ENCODE results near the gene TIAL1.

TIAL1 gene

DNA sequence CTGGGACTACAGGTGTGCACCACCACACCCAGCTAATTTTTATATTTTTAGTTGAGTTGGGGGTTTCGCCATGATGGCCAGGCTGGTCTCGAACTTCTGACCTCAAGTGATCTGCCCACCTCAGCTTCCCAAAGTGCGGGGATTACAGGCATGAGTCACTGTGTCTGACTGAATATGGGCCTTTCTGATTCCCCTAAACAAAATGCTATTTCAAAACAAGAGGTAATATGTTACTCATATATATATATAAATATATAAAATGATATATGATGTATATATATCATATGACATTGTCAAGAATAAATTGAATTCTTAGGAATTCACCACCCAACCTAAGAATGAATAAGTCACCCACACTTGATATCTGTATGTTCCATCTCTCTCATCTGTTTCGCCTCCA is 12.8 kb upstream of the TIAL1 start:
- no peak overlapping the region for H3K27ac ChIP-seq (ENCODE audit: low read depth, low read length)
- no peak overlapping the region for H3K9ac ChIP-seq (ENCODE audit: low read length)
- H3K36me3 ChIP-seq (ENCODE audit: insufficient read depth, low read length), result no peaks in the 10 kb centered on the region
- no peak overlapping the region for H3K4me3 ChIP-seq (ENCODE audit: low read depth in 1 of 2, low read length in 2 of 2)
- H3K27me3 ChIP-seq (ENCODE audit: control insufficient read depth in 1 of 2, insufficient read depth in 2 of 2, low read length in 2 of 2), result no peaks in the 10 kb centered on the region
- H3K4me1 ChIP-seq (ENCODE audit: insufficient read depth, low read length), result no peaks in the 10 kb centered on the region
- no peaks in the 10 kb centered on the region for H3K9me3 ChIP-seq (ENCODE audit: low read length)

DNA sequence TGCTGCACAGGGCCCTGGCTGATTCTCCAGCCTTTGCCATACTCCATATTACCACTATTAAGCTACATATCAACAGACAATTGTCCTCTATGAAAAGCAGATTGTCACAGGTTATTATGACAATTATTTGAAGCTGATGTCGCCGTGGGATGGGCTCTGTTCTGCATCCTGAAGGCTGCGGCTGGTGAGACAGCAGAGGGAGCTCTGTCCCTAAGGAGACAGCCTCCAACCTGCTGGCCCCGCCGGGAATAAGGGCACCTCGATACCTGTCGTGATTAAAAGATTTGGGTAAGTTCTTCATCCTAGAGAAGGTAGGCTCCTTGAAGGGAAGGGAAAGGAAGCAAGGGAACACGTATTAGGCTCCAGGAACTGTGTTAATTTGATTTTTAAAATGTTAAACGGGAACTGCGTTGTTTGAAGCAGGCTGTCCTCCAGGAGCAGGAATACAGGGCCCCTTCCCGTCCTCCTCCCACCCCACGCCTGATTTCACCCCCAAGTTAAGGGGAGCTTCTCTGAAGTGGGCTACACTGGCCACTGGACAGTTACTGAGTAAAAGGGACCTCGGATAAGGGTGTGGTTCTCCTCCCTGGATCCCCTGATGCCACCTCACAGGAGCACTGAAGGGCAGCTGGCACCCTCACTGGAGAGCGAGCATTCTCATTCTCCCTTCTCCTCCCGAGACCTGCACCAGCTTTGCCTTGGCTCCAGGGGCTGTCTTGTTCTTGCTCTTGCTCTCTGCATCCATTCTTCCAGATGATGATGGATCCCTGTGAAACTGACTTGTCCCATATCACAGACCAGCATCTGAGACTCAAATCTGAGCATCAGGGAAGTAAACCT is 11.8 kb upstream of the TIAL1 start:
- no peaks in the 10 kb centered on the region for H3K27me3 ChIP-seq (ENCODE audit: control insufficient read depth in 1 of 2, insufficient read depth in 2 of 2, low read length in 2 of 2)
- H3K4me1 ChIP-seq (ENCODE audit: insufficient read depth, low read length), result no peaks in the 10 kb centered on the region
- no peaks in the 10 kb centered on the region for H3K36me3 ChIP-seq (ENCODE audit: insufficient read depth, low read length)
- H3K9me3 ChIP-seq (ENCODE audit: low read length), result no peaks in the 10 kb centered on the region
- H3K9ac ChIP-seq (ENCODE audit: low read length), result no peak overlapping the region
- H3K4me3 ChIP-seq (ENCODE audit: low read depth in 1 of 2, low read length in 2 of 2), result peak overlapping the region in 1 of 2 donors; percentile 28
- H3K27ac ChIP-seq (ENCODE audit: low read depth, low read length), result no peak overlapping the region

DNA sequence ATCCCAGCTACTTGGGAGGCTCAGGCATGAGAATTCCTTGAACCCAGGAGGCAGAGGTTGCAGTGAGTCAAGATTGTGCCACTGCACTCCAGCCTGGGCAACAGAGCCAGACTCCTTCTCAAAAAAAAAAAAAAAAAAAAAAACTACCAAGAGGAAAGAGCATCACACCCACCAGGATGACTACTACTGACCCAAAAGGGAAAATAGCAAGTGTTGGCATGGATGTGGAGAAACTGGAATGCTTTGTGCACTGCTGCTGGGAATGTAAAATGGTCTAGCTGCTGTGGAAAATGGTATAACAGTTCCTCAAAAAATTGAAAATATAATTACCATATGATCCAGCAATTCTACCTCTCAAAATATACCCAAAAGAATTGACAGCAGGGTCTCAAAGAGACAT is 7.7 kb upstream of the TIAL1 start:
- no peaks in the 10 kb centered on the region for H3K27me3 ChIP-seq (ENCODE audit: control insufficient read depth in 1 of 2, insufficient read depth in 2 of 2, low read length in 2 of 2)
- H3K27ac ChIP-seq (ENCODE audit: low read depth, low read length), result no peak overlapping the region
- H3K9ac ChIP-seq (ENCODE audit: low read length), result no peak overlapping the region
- H3K36me3 ChIP-seq (ENCODE audit: insufficient read depth, low read length), result no peaks in the 10 kb centered on the region
- no peaks in the 10 kb centered on the region for H3K4me1 ChIP-seq (ENCODE audit: insufficient read depth, low read length)
- no peaks in the 10 kb centered on the region for H3K9me3 ChIP-seq (ENCODE audit: low read length)
- H3K4me3 ChIP-seq (ENCODE audit: low read depth in 1 of 2, low read length in 2 of 2), result no peak overlapping the region

DNA sequence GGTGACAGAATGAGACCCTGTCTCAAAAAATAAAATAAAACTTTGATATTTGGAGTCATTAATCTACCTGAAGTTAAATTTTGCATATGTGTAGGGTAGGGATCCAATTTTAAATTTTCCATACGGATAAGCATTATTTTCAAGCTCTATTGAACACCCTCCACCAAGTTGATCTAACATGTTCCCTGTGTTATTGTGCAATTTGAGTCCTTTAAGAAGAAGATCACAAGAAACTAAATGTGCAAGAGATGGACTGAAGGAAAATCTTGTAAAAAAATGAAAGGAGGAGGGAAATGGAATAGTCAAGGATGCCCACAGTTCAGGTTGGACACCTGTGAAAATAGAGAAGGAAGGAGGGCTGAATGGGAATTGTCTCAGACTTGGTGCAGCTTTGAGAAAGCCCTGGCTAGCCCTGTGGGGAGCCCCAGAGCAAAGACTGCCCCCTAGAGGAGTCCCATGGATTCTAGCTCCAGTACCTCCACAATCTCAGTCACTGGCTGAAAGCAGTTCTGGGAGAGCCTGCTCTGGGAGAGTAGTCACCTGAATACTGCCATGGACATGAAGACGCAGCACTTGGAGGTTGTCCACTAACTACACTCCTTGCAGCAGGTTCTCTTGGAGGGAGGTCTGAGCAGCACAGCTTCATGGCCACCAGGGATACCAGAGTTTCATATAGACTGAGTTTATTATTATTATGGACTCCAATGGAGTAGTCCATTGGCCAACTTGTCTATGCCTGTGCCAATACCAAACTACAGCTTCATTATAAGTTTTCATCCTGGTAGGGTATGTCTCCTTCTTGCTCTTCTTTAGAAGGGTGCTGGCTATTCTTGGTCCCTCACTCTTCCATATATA is 5.7 kb upstream of the TIAL1 start:
- Histone ChIP-seq H3K9me3 (ENCODE audit: low read length) (no peaks in the 10 kb centered on the region), H3K4me3 (ENCODE audit: low read depth in 1 of 2, low read length in 2 of 2) (no peak overlapping the region), H3K27me3 (ENCODE audit: control insufficient read depth in 1 of 2, insufficient read depth in 2 of 2, low read length in 2 of 2) (no peaks in the 10 kb centered on the region), H3K27ac (ENCODE audit: low read depth, low read length) (no peak overlapping the region), H3K9ac (ENCODE audit: low read length) (no peak overlapping the region), H3K36me3 (ENCODE audit: insufficient read depth, low read length) (no peaks in the 10 kb centered on the region), H3K4me1 (ENCODE audit: insufficient read depth, low read length) (peaks cover 5% of the 10 kb centered on the region)

DNA sequence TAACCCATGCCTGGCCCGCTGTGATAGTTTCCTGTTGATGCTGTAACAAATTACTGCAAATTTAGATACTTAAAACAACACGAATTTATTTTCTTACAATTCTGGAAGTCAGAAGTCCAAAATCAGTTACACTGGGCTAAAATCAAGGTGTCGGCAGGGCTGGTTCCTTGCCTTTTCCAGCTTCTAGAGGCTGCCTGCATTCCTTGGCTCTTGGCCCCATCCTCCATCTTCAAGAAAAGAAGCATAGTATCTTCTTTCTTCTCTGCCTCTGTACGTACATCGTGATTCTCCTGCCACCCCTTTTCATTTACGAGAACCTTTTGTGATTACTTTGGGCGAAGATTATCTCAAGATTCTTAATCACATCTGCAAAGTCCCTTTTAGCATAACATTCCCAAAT is 1.6 kb upstream of the TIAL1 start:
- Histone ChIP-seq H3K27me3 (ENCODE audit: control insufficient read depth in 1 of 2, insufficient read depth in 2 of 2, low read length in 2 of 2) (no peaks in the 10 kb centered on the region), H3K27ac (ENCODE audit: low read depth, low read length) (no peak overlapping the region), H3K4me3 (ENCODE audit: low read depth in 1 of 2, low read length in 2 of 2) (no peak overlapping the region), H3K9me3 (ENCODE audit: low read length) (no peaks in the 10 kb centered on the region), H3K36me3 (ENCODE audit: insufficient read depth, low read length) (no peaks in the 10 kb centered on the region), H3K9ac (ENCODE audit: low read length) (no peak overlapping the region), H3K4me1 (ENCODE audit: insufficient read depth, low read length) (peaks cover 28% of the 10 kb centered on the region)

DNA sequence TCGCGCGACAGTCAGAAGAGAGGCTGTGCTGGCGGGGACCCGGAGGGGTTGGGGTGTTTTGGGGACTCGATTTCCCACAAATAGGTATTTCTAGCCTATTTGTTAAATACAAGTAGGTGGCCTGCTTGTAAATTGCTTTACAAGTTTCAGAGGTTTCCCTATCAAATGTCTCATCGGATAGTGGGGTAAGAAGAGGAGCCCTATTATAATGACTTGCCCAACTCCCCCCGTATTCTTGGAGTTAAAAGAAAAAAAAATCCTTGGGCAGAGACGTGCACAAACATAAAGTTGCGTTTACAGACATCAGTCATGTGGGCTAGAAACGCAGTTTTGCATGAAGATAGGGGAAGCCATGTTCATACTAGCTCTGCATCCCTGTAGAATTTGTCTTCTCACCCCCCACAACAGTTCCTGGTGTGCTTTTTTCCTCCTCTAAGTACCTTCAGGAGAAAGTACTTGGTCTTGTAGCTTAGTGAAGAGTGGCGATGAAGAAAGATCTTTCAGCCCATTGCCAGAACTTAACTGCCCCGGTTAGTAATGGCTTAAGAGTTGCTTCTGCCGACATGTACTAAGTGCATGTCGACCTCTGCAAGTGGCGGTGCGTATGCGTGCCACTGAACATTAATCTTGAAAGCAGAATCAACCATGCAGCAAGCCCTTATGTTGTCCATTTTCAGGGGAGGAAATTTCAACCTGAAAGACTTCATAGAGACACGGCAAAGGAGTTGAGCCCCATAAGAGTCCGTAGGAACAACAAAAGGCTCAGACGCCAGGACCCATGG is 832 bp upstream of the TIAL1 start:
- H3K9me3 ChIP-seq (ENCODE audit: low read length), result no peaks in the 10 kb centered on the region
- H3K27me3 ChIP-seq (ENCODE audit: control insufficient read depth in 1 of 2, insufficient read depth in 2 of 2, low read length in 2 of 2), result no peaks in the 10 kb centered on the region
- no peaks in the 10 kb centered on the region for H3K36me3 ChIP-seq (ENCODE audit: insufficient read depth, low read length)
- peak overlapping the region; percentile 11 for H3K9ac ChIP-seq (ENCODE audit: low read length)
- peak overlapping the region; percentile 56 for H3K27ac ChIP-seq (ENCODE audit: low read depth, low read length)
- peaks cover 36% of the 10 kb centered on the region for H3K4me1 ChIP-seq (ENCODE audit: insufficient read depth, low read length)
- peak overlapping the region in 1 of 2 donors; percentile 82 for H3K4me3 ChIP-seq (ENCODE audit: low read depth in 1 of 2, low read length in 2 of 2)

DNA sequence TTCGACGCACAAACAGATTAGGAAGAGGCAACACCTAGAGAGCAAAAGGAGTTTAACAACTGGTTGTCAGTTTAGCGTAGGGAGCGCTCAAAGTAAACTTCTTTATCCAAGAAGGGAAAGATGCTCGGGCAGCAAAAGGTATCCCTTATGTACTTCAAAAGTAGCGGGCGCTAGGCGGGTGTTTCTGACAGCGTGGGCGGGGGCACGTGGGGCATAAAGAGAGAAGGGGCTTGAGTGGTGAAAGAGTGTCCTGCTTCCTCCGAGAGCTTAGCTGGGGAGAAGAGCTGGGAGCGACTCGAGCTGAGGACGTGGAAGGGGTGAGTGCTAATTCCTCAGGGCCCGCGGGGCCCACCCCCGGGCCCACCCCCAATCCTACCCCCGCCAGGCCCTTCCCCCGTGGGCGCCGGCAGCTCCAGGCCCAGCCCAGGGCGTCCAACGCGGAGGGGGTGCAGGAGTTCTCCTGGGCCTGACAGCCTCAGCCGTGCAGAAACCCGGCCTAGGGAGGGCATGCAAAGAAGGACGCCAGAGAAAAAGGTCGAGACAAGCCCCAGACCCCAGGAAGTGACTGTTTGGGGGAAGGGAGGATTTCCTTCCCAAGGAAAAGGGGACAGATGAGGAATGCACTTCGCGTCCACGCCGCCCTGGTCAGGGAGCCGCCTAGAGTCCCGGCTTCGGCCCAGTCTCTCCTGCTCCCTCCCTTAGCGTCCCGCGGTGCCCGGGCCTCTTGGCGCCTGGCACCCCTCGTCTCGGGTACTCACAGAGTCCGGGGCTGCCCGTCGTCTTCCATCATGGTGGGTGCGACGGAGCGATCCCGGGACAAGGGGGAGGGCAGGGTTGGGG is 868 bp downstream of the TIAL1 start:
- H3K27me3 ChIP-seq (ENCODE audit: control insufficient read depth in 1 of 2, insufficient read depth in 2 of 2, low read length in 2 of 2), result no peaks in the 10 kb centered on the region
- no peaks in the 10 kb centered on the region for H3K9me3 ChIP-seq (ENCODE audit: low read length)
- H3K4me3 ChIP-seq (ENCODE audit: low read depth in 1 of 2, low read length in 2 of 2), result peak overlapping the region; percentile 89 to 94
- H3K27ac ChIP-seq (ENCODE audit: low read depth, low read length), result peak overlapping the region; percentile 87
- no peaks in the 10 kb centered on the region for H3K36me3 ChIP-seq (ENCODE audit: insufficient read depth, low read length)
- H3K4me1 ChIP-seq (ENCODE audit: insufficient read depth, low read length), result peaks cover 45% of the 10 kb centered on the region
- peak overlapping the region; percentile 67 for H3K9ac ChIP-seq (ENCODE audit: low read length)

DNA sequence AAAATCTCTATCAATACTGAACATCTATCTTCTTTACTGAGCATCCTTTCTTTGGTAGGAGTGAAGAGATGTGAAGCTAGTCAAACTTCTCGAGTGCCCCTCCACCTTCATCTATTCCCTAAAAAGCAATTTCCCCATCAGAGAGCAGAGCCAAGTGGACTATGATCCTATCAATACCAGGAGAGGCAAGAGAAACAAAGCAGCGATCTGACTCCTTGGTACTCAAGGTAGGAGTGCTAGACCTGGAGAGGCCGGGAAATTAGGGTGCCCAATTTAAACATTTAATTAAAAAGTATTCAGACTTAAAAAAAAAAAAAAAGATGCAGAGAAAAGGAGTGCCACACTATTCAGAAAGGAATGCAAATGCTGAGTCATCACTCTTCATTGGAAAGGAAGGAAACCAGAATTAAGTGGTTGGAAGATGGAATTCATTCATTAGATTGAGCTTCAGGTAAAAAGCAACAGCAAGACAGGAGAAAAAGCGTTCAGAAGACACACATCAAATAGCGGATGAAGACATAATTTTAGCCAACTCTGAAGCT is 1.6 kb downstream of the TIAL1 start:
- Histone ChIP-seq H3K27me3 (ENCODE audit: control insufficient read depth in 1 of 2, insufficient read depth in 2 of 2, low read length in 2 of 2) (no peaks in the 10 kb centered on the region), H3K4me3 (ENCODE audit: low read depth in 1 of 2, low read length in 2 of 2) (peak overlapping the region; percentile 89 to 94), H3K27ac (ENCODE audit: low read depth, low read length) (peak overlapping the region; percentile 87), H3K36me3 (ENCODE audit: insufficient read depth, low read length) (peaks cover under 1% of the 10 kb centered on the region), H3K9me3 (ENCODE audit: low read length) (no peaks in the 10 kb centered on the region), H3K9ac (ENCODE audit: low read length) (peak overlapping the region; percentile 67), H3K4me1 (ENCODE audit: insufficient read depth, low read length) (peaks cover 45% of the 10 kb centered on the region)

DNA sequence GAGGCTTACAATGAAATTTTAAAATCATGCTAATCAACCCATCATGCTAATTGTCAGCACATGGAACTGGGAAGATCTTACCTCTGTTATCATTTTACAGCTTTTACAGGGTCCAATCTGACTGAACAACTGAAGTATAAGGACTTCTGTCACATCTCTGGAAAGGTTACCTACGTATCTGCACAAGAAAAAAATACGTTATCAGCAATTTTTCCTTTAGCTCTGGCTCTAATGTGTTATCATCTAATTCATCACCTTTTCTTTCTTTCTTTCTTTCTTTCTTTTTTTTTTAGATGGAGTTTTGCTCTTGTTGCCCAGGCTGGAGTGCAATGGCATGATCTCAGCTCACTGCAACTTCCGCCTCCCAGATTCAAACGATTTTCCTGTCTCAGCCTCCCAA is 8.7 kb downstream of the TIAL1 start:
- Histone ChIP-seq H3K27ac (ENCODE audit: low read depth, low read length) (no peak overlapping the region), H3K9me3 (ENCODE audit: low read length) (no peaks in the 10 kb centered on the region), H3K27me3 (ENCODE audit: control insufficient read depth in 1 of 2, insufficient read depth in 2 of 2, low read length in 2 of 2) (no peaks in the 10 kb centered on the region), H3K9ac (ENCODE audit: low read length) (no peak overlapping the region), H3K4me1 (ENCODE audit: insufficient read depth, low read length) (peaks cover 14% of the 10 kb centered on the region), H3K4me3 (ENCODE audit: low read depth in 1 of 2, low read length in 2 of 2) (no peak overlapping the region), H3K36me3 (ENCODE audit: insufficient read depth, low read length) (peaks cover 15% of the 10 kb centered on the region)

DNA sequence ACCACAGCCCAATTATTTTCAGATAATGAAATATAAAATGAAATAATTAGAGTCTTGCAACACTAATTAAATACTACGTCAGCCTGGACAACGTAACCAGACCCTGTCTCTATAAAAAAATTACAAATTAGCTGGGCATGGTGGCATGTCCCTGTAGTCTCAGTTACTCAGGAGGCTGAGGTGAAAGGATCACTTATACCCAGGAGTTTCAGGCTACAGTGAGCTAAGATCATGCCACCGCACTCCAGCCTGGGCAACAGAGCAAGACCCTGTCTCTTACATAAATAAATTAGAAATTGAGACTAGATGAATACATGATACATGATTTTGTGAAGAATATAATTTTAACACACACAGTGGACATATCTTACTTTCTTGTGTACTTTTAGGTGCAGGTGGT is 18.4 kb downstream of the TIAL1 start:
- Histone ChIP-seq H3K27me3 (ENCODE audit: control insufficient read depth in 1 of 2, insufficient read depth in 2 of 2, low read length in 2 of 2) (no peaks in the 10 kb centered on the region), H3K9ac (ENCODE audit: low read length) (no peak overlapping the region), H3K27ac (ENCODE audit: low read depth, low read length) (no peak overlapping the region), H3K36me3 (ENCODE audit: insufficient read depth, low read length) (peaks cover 52% of the 10 kb centered on the region), H3K4me1 (ENCODE audit: insufficient read depth, low read length) (peaks cover 10% of the 10 kb centered on the region), H3K4me3 (ENCODE audit: low read depth in 1 of 2, low read length in 2 of 2) (no peak overlapping the region), H3K9me3 (ENCODE audit: low read length) (no peaks in the 10 kb centered on the region)

Data from muscle layer of colon (tissue), 2 donors.